DMS53 (cell line): ENCODE measurements around the gene PDE6B.
"Not testable (repeated sequence)": the region's sequence is repeated elsewhere in the genome, so short reads cannot be mapped to it uniquely, and the experiment has no call there.

Experiments used
- DNase-seq: peaks from one replicate; lab custom pipeline; 2025; lab: John Stamatoyannopoulos, UW

Gene PDE6B

GRCh38 chr4:704198-704891 is 79.0 kb downstream of the PDE6B start:
- DNase-seq: no peak

- DNase-seq: no peak
These were observed 79.6 kb downstream of the PDE6B start for GRCh38 chr4:704971-705277.

- DNase-seq: peak; percentile 99
These were observed 80.1 kb downstream of the PDE6B start, which contains the start of gene PCGF3 for GRCh38 chr4:705278-706082. TSS of gene PCGF3 (plus strand) at chr4:705832. CDS start at chr4:733681, 27,849 bp downstream.

- not testable (repeated sequence) for DNase-seq
These were observed 80.8 kb downstream of the PDE6B start for GRCh38 chr4:706083-706633.

- no peak for DNase-seq
These were observed 81.6 kb downstream of the PDE6B start for GRCh38 chr4:706834-707598.

GRCh38 chr4:707929-708630 is 82.7 kb downstream of the PDE6B start:
- no peak for DNase-seq

- no peak for DNase-seq
These were observed 83.2 kb downstream of the PDE6B start for GRCh38 chr4:708631-708933.

GRCh38 chr4:709348-709747 is 84.0 kb downstream of the PDE6B start:
- DNase-seq: no peak

GRCh38 chr4:710116-710515 is 84.7 kb downstream of the PDE6B start:
- DNase-seq: no peak

GRCh38 chr4:710916-711315 is 85.5 kb downstream of the PDE6B start:
- no peak for DNase-seq

GRCh38 chr4:712093-712492 is 86.7 kb downstream of the PDE6B start:
- no peak for DNase-seq

- no peak for DNase-seq
These were observed 87.7 kb downstream of the PDE6B start for GRCh38 chr4:712916-713632.

GRCh38 chr4:714087-714486 is 88.7 kb downstream of the PDE6B start:
- DNase-seq: no peak

- DNase-seq: no peak
These were observed 92.4 kb downstream of the PDE6B start for GRCh38 chr4:717601-718320.

GRCh38 chr4:718460-718859 is 93.1 kb downstream of the PDE6B start:
- no peak for DNase-seq
